Measurements from ENCODE around the gene CHST6. TPM values are rescaled to one million over a fixed set of nuclear protein-coding genes. Genes with fewer than 3 reads are reported as not detected.
"Not testable (repeated sequence)": the region's sequence is repeated elsewhere in the genome, so short reads cannot be mapped to it uniquely, and the experiment has no call there.

CHST6 gene
- total RNA-seq, 2 experiments from 2014 or later: 0.05 TPM; not detected in 1

- no peaks in the 10 kb centered on the region for H3K36me3 Mint-ChIP-seq
- CTCF ChIA-PET: interaction anchor here (2.5 kb wide), 1 partner anchor 11 kb away, joined by 9 read pairs; no protein-coding TSS in a partner anchor
Measured at GRCh38 chr16:75527825-75528299, 32.6 kb upstream of the CHST6 start.

GRCh38 chr16:75526032-75526790 lies 31.0 kb upstream of the CHST6 start:
- H3K27me3 Mint-ChIP-seq: no peaks in the 10 kb centered on the region
- H3K9me3 Mint-ChIP-seq (ENCODE audit: low read depth): no peaks in the 10 kb centered on the region
- no peak overlapping the region for H3K27ac Mint-ChIP-seq
- DNase-seq (no peak), ATAC-seq (no peak)
- H3K36me3 Mint-ChIP-seq: no peaks in the 10 kb centered on the region
- no peaks in the 10 kb centered on the region for H3K4me1 Mint-ChIP-seq
- no peak overlapping the region for H3K4me3 Mint-ChIP-seq
- CTCF ChIA-PET: no interaction called here

More at GRCh38 chr16:75527825-75528299, 32.6 kb upstream of the CHST6 start:
- H3K4me1 Mint-ChIP-seq: no peaks in the 10 kb centered on the region
- ATAC-seq (no peak), DNase-seq (no peak)
- H3K9me3 Mint-ChIP-seq (ENCODE audit: low read depth): no peaks in the 10 kb centered on the region
- H3K4me3 Mint-ChIP-seq: no peak overlapping the region
- H3K27me3 Mint-ChIP-seq: no peaks in the 10 kb centered on the region
- H3K27ac Mint-ChIP-seq: no peak overlapping the region

- CTCF ChIA-PET: interaction anchor here (1.1 to 3.7 kb wide), 6 partner anchors 12 to 137 kb away, joined by 3 to 19 read pairs (median 4); partner anchors contain the start of gene GABARAPL2
- DNase-seq (no peak), ATAC-seq (no peak)
- Mint-ChIP-seq H3K9me3 (ENCODE audit: low read depth) (no peaks in the 10 kb centered on the region), H3K27ac (no peak overlapping the region), H3K36me3 (no peaks in the 10 kb centered on the region), H3K27me3 (peaks cover 4% of the 10 kb centered on the region), H3K4me1 (peaks cover 9% of the 10 kb centered on the region), H3K4me3 (no peak overlapping the region)
Measured at GRCh38 chr16:75519175-75519574, 23.9 kb upstream of the CHST6 start.

GRCh38 chr16:75516189-75516966 lies 21.1 kb upstream of the CHST6 start:
- H3K27ac Mint-ChIP-seq: peak overlapping the region; percentile 29
- ATAC-seq: peak; percentile 35
- not testable (repeated sequence) for H3K27me3 Mint-ChIP-seq

GRCh38 chr16:75514296-75514695 lies 19.1 kb upstream of the CHST6 start:
- Mint-ChIP-seq H3K27me3 (peaks cover 4% of the 10 kb centered on the region), H3K4me3 (no peak overlapping the region), H3K4me1 (peaks cover 9% of the 10 kb centered on the region), H3K36me3 (no peaks in the 10 kb centered on the region), H3K27ac (no peak overlapping the region), H3K9me3 (ENCODE audit: low read depth) (no peaks in the 10 kb centered on the region)
- ATAC-seq (no peak), DNase-seq (no peak)
- CTCF ChIA-PET: interaction anchor here (3.7 kb wide), 1 partner anchor 49 kb away, joined by 24 read pairs; the partner anchor contains the start of gene TMEM170A

More at GRCh38 chr16:75516189-75516966, 21.1 kb upstream of the CHST6 start:
- DNase-seq: peak; percentile 42
- H3K4me3 Mint-ChIP-seq: peak overlapping the region; percentile 86
- H3K4me1 Mint-ChIP-seq; H3K36me3 Mint-ChIP-seq; H3K9me3 Mint-ChIP-seq (ENCODE audit: low read depth): not testable (repeated sequence)
- CTCF ChIA-PET: interaction anchor here (0.8 to 3.7 kb wide), 35 partner anchors 9 to 317 kb away, joined by 3 to 24 read pairs (median 6); partner anchors contain the start of genes ADAT1, CFDP1, CHST6 and GABARAPL2

- Mint-ChIP-seq H3K4me1 (no peaks in the 10 kb centered on the region), H3K27ac (no peak overlapping the region)
- CTCF ChIA-PET: interaction anchor here (0.9 kb wide), 1 partner anchor 10 kb away, joined by 5 read pairs; no protein-coding TSS in a partner anchor
Measured at GRCh38 chr16:75506574-75506973, 11.3 kb upstream of the CHST6 start.

GRCh38 chr16:75506107-75506506 lies 10.9 kb upstream of the CHST6 start:
- ATAC-seq: no peak
- DNase-seq: no peak
- CTCF ChIA-PET: interaction anchor here (0.9 kb wide), 1 partner anchor 11 kb away, joined by 5 read pairs; no protein-coding TSS in a partner anchor
- H3K27ac Mint-ChIP-seq: no peak overlapping the region
- peaks cover 20% of the 10 kb centered on the region for H3K27me3 Mint-ChIP-seq
- no peaks in the 10 kb centered on the region for H3K4me1 Mint-ChIP-seq
- H3K36me3 Mint-ChIP-seq: no peaks in the 10 kb centered on the region
- no peak overlapping the region for H3K4me3 Mint-ChIP-seq
- H3K9me3 Mint-ChIP-seq (ENCODE audit: low read depth): no peaks in the 10 kb centered on the region

More at GRCh38 chr16:75506574-75506973, 11.3 kb upstream of the CHST6 start:
- DNase-seq: no peak
- Mint-ChIP-seq H3K27me3 (peaks cover 20% of the 10 kb centered on the region), H3K36me3 (no peaks in the 10 kb centered on the region), H3K9me3 (ENCODE audit: low read depth) (no peaks in the 10 kb centered on the region), H3K4me3 (no peak overlapping the region)
- no peak for ATAC-seq

GRCh38 chr16:75503801-75504200 lies 8.6 kb upstream of the CHST6 start:
- Mint-ChIP-seq H3K27me3 (peaks cover 20% of the 10 kb centered on the region), H3K36me3 (no peaks in the 10 kb centered on the region), H3K4me3 (no peak overlapping the region), H3K27ac (no peak overlapping the region), H3K4me1 (no peaks in the 10 kb centered on the region), H3K9me3 (ENCODE audit: low read depth) (no peaks in the 10 kb centered on the region)
- DNase-seq: no peak
- CTCF ChIA-PET: no interaction called here
- no peak for ATAC-seq

- no peak overlapping the region for H3K4me3 Mint-ChIP-seq
- CTCF ChIA-PET: interaction anchor here (1.3 kb wide), 1 partner anchor 14 kb away, joined by 3 read pairs; no protein-coding TSS in a partner anchor
- no peaks in the 10 kb centered on the region for H3K36me3 Mint-ChIP-seq
- H3K9me3 Mint-ChIP-seq (ENCODE audit: low read depth): no peaks in the 10 kb centered on the region
- ATAC-seq (no peak), DNase-seq (no peak)
- H3K27me3 Mint-ChIP-seq: peaks cover 19% of the 10 kb centered on the region
- no peak overlapping the region for H3K27ac Mint-ChIP-seq
- H3K4me1 Mint-ChIP-seq: no peaks in the 10 kb centered on the region
Measured at GRCh38 chr16:75502916-75503605, 7.8 kb upstream of the CHST6 start.

- CTCF ChIA-PET; DNase-seq; H3K4me3 Mint-ChIP-seq; H3K4me1 Mint-ChIP-seq; H3K9me3 Mint-ChIP-seq (ENCODE audit: low read depth); ATAC-seq; H3K36me3 Mint-ChIP-seq; H3K27ac Mint-ChIP-seq: not testable (repeated sequence)
- peaks cover 18% of the 10 kb centered on the region for H3K27me3 Mint-ChIP-seq
Measured at GRCh38 chr16:75501820-75502219, 6.6 kb upstream of the CHST6 start.

- no peak for DNase-seq
- no peak for ATAC-seq
- Mint-ChIP-seq H3K4me3 (no peak overlapping the region), H3K36me3 (no peaks in the 10 kb centered on the region), H3K27me3 (peaks cover 17% of the 10 kb centered on the region), H3K27ac (no peak overlapping the region), H3K4me1 (no peaks in the 10 kb centered on the region), H3K9me3 (ENCODE audit: low read depth) (no peaks in the 10 kb centered on the region)
- CTCF ChIA-PET: no interaction called here
Measured at GRCh38 chr16:75501359-75501758, 6.1 kb upstream of the CHST6 start.

GRCh38 chr16:75498605-75499322 lies 3.5 kb upstream of the CHST6 start:
- H3K36me3 Mint-ChIP-seq; H3K4me3 Mint-ChIP-seq; DNase-seq; H3K4me1 Mint-ChIP-seq; H3K27ac Mint-ChIP-seq; H3K9me3 Mint-ChIP-seq (ENCODE audit: low read depth); CTCF ChIA-PET; ATAC-seq: not testable (repeated sequence)
- H3K27me3 Mint-ChIP-seq: peaks cover 23% of the 10 kb centered on the region
